Astrocyte (in vitro differentiated cells and primary cell): ENCODE measurements around the gene SLC25A22. TPM values are rescaled to one million over a fixed set of nuclear protein-coding genes. Genes with fewer than 3 reads are reported as not detected.
A peak's percentile ranks its signal among the peaks of the same experiment; 100 is the strongest.

Experiments used
- DNase-seq: peaks from one replicate; pipeline ENCODE4 v3.0.0-alpha.2; 2010; ENCODE audit warnings: low read depth
- FAIRE-seq: peaks from 2 replicates; lab custom pipeline; 2011; peaks lifted over from hg19 to GRCh38; lab: Jason Lieb, UNC
- H2AFZ ChIP-seq: 2 replicates; pipeline ENCODE4 v1.6.0; 2012; ENCODE audit warnings: low read depth, low read length, inconsistent platforms
- H3K27ac ChIP-seq: 2 replicates; pipeline ENCODE4 v1.5.1; 2011; ENCODE audit warnings: low read depth, low read length, inconsistent platforms
- H3K27me3 ChIP-seq: 2 replicates; pipeline ENCODE4 v1.6.0; 2011; ENCODE audit warnings: low read length, inconsistent platforms; ENCODE audit not compliant: insufficient read depth
- H3K36me3 ChIP-seq: 2 replicates; pipeline ENCODE4 v1.5.1; 2011; ENCODE audit warnings: low read length, inconsistent platforms; ENCODE audit not compliant: insufficient read depth
- H3K4me1 ChIP-seq: 2 replicates; pipeline ENCODE4 v1.5.1; 2011; ENCODE audit warnings: low read length, inconsistent platforms; ENCODE audit not compliant: insufficient read depth
- H3K4me2 ChIP-seq: 2 replicates; pipeline ENCODE4 v1.6.0; 2012; ENCODE audit warnings: low read length, inconsistent platforms
- H3K4me3 ChIP-seq: 2 replicates; pipeline ENCODE4 v1.5.1; 2011; ENCODE audit warnings: low read depth, mild to moderate bottlenecking, low read length, inconsistent platforms; ENCODE audit not compliant: insufficient read depth
- H3K79me2 ChIP-seq: 2 replicates; pipeline ENCODE4 v1.6.0; 2012; ENCODE audit warnings: mild to moderate bottlenecking, low read length, inconsistent platforms; ENCODE audit not compliant: insufficient read depth
- H3K9ac ChIP-seq: 2 replicates; pipeline ENCODE4 v1.6.0; 2012; ENCODE audit warnings: mild to moderate bottlenecking, low read length, inconsistent platforms
- H3K9me3 ChIP-seq: 2 replicates; pipeline ENCODE4 v1.5.1; 2012; ENCODE audit warnings: low read depth, mild to moderate bottlenecking, low read length, inconsistent platforms; ENCODE audit not compliant: insufficient read depth
- H4K20me1 ChIP-seq: 2 replicates; pipeline ENCODE4 v1.6.0; 2012; ENCODE audit warnings: low read length, inconsistent platforms; ENCODE audit not compliant: insufficient read depth
- H3K27ac Mint-ChIP-seq: one replicate; pipeline ENCODE4 v1.8.0; 2021; ENCODE audit warnings: mild to moderate bottlenecking, mixed read lengths; ENCODE audit not compliant: unreplicated experiment
- H3K27me3 Mint-ChIP-seq: one replicate; pipeline ENCODE4 v1.8.0; 2021; ENCODE audit warnings: low read depth, mixed read lengths; ENCODE audit not compliant: unreplicated experiment
- H3K36me3 Mint-ChIP-seq: one replicate; pipeline ENCODE4 v1.8.0; 2021; ENCODE audit warnings: low read depth, mixed read lengths; ENCODE audit not compliant: unreplicated experiment
- H3K4me1 Mint-ChIP-seq: one replicate; pipeline ENCODE4 v1.8.0; 2021; ENCODE audit warnings: low read depth, mixed read lengths; ENCODE audit not compliant: unreplicated experiment
- H3K4me3 Mint-ChIP-seq: one replicate; pipeline ENCODE4 v1.8.0; 2021; ENCODE audit warnings: mild to moderate bottlenecking, moderate library complexity, mixed read lengths; ENCODE audit not compliant: unreplicated experiment
- H3K9me3 Mint-ChIP-seq: one replicate; pipeline ENCODE4 v1.8.0; 2021; ENCODE audit warnings: mild to moderate bottlenecking, mixed read lengths; ENCODE audit not compliant: unreplicated experiment
- EZH2 ChIP-seq: IDR thresholded peaks from 2 replicates; pipeline ENCODE4 v1.6.1; 2012; ENCODE audit warnings: mild to moderate bottlenecking, low read length, inconsistent platforms; ENCODE audit not compliant: insufficient read depth
- total RNA-seq: library from RNA; stranded (reverse); gene quantifications from 2 replicates; pipeline ENCODE4 v1.2.1, GENCODE V29; 2021
- TF ChIP-seq, protein P1 (sequence below): IDR thresholded peaks from 2 replicates; pipeline ENCODE4 v1.5.1; 2011; ENCODE audit warnings: low read depth, mild to moderate bottlenecking, inconsistent platforms, low read length, moderate library complexity; ENCODE audit not compliant: insufficient read depth

The SLC25A22 gene
- total RNA-seq, 1 donor from 2014 or later = 21.4 TPM

GRCh38 chr11:844693-845644, 46.9 kb upstream of the SLC25A22 start:
- H3K36me3 Mint-ChIP-seq = peaks cover 6% of the 10 kb centered on the region
- H3K27me3 Mint-ChIP-seq = no peaks in the 10 kb centered on the region
- peak overlapping the region; percentile 66 for H3K27ac Mint-ChIP-seq
- Histone ChIP-seq H3K4me1 (peaks cover 59% of the 10 kb centered on the region), H3K79me2 (peaks cover 49% of the 10 kb centered on the region), H3K4me2 (peak overlapping the region; percentile 88), H4K20me1 (peaks cover 67% of the 10 kb centered on the region), H3K4me3 (peak overlapping the region; percentile 16), H3K9ac (peak overlapping the region; percentile 94), H3K9me3 (no peaks in the 10 kb centered on the region), H2AFZ (no peak overlapping the region), H3K27me3 (no peaks in the 10 kb centered on the region), H3K27ac (peak overlapping the region; percentile 68), H3K36me3 (peaks cover 5% of the 10 kb centered on the region)
- TF ChIP-seq EZH2 = no peak
- TF ChIP-seq, protein P1, sequence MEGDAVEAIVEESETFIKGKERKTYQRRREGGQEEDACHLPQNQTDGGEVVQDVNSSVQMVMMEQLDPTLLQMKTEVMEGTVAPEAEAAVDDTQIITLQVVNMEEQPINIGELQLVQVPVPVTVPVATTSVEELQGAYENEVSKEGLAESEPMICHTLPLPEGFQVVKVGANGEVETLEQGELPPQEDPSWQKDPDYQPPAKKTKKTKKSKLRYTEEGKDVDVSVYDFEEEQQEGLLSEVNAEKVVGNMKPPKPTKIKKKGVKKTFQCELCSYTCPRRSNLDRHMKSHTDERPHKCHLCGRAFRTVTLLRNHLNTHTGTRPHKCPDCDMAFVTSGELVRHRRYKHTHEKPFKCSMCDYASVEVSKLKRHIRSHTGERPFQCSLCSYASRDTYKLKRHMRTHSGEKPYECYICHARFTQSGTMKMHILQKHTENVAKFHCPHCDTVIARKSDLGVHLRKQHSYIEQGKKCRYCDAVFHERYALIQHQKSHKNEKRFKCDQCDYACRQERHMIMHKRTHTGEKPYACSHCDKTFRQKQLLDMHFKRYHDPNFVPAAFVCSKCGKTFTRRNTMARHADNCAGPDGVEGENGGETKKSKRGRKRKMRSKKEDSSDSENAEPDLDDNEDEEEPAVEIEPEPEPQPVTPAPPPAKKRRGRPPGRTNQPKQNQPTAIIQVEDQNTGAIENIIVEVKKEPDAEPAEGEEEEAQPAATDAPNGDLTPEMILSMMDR = no peak
- no peak for FAIRE-seq
- H3K4me3 Mint-ChIP-seq = peak overlapping the region; percentile 79
- peak; percentile 64 for DNase-seq
- no peaks in the 10 kb centered on the region for H3K9me3 Mint-ChIP-seq
- H3K4me1 Mint-ChIP-seq = peaks cover 15% of the 10 kb centered on the region

DNA sequence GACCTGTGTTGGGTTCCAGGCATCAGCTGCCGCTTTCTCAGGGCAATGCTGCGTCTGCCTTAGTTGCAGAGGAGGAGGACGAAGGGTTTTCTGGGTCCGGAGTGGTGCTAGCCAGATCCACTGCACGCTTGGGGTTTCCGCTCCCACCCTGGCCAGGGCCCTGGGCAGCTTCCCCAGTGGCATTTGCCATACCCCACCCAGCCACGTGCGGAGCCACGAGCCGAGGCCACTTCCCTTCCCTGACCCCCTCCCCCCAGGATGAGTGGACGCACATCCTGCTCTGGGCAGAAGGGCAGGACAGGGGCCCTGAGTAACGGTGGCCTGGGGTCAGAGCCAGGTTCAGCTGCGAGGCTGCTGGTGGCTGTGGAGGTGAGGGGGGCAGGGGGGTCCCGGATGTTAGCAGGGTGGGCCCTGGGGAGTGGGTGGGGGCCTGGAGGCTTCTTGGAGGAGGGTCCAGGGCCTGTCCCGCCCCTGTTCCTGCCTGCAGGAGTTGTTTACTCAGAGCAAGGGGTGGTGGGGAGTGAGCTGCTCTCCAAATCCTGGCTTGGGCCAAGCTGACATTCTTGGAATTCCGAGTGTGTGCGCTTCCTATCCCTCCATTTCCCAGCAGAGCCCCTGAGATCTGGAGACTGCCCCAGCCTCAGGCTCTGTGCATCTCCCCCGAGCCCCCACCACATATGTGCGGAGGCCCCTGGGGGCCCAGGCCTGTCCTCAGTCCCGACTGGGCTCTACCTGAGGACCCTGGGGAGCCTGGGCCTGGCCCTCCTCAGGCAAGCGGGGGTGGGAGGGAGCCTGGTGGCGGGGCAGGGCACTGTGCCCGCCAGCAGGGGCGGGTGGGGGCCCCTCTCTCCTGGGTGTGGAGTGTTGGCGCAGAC, 46.0 kb upstream of the SLC25A22 start:
- H3K4me1 Mint-ChIP-seq = peaks cover 15% of the 10 kb centered on the region
- H3K9me3 ChIP-seq = no peaks in the 10 kb centered on the region
- peak overlapping the region; percentile 88 for H3K4me2 ChIP-seq
- peaks cover 58% of the 10 kb centered on the region for H3K4me1 ChIP-seq
- H3K4me3 ChIP-seq = peak overlapping the region; percentile 64
- peak overlapping the region; percentile 94 for H3K9ac ChIP-seq
- no peak for TF ChIP-seq EZH2
- no peaks in the 10 kb centered on the region for H3K27me3 ChIP-seq
- peak; percentile 88 for DNase-seq
- H3K36me3 Mint-ChIP-seq = peaks cover 6% of the 10 kb centered on the region
- no peak overlapping the region for H2AFZ ChIP-seq
- FAIRE-seq = peak; percentile 74
- H3K9me3 Mint-ChIP-seq = no peaks in the 10 kb centered on the region
- no peaks in the 10 kb centered on the region for H3K27me3 Mint-ChIP-seq
- peak overlapping the region; percentile 77 for H3K27ac Mint-ChIP-seq
- H3K79me2 ChIP-seq = peaks cover 59% of the 10 kb centered on the region
- peaks cover 74% of the 10 kb centered on the region for H4K20me1 ChIP-seq
- H3K4me3 Mint-ChIP-seq = peak overlapping the region; percentile 87
- peaks cover 10% of the 10 kb centered on the region for H3K36me3 ChIP-seq
- H3K27ac ChIP-seq = peak overlapping the region; percentile 68
